Fibroblast of skin of back (primary cell): Measurements from ENCODE around the gene APEX1. TPM values are rescaled to one million over a fixed set of nuclear protein-coding genes. Genes with fewer than 3 reads are reported as not detected.

Experiments used
- DNase-seq: peaks from one replicate; pipeline ENCODE4 v3.0.0-alpha.2; 2013
- polyA plus RNA-seq, 2 experiments: library from polyadenylated mRNA; unstranded; fragments of 120-200 nt; gene quantifications; one replicate each; pipeline ENCODE4 v1.2.1, GENCODE V29; 2013; ENCODE audit not compliant: insufficient read length in 2 of 2

The APEX1 gene
- polyA plus RNA-seq (2013, experiment 1 of 2; ENCODE audit: insufficient read length): 156 TPM
- polyA plus RNA-seq (2013, experiment 2 of 2; ENCODE audit: insufficient read length): 140 TPM

DNA sequence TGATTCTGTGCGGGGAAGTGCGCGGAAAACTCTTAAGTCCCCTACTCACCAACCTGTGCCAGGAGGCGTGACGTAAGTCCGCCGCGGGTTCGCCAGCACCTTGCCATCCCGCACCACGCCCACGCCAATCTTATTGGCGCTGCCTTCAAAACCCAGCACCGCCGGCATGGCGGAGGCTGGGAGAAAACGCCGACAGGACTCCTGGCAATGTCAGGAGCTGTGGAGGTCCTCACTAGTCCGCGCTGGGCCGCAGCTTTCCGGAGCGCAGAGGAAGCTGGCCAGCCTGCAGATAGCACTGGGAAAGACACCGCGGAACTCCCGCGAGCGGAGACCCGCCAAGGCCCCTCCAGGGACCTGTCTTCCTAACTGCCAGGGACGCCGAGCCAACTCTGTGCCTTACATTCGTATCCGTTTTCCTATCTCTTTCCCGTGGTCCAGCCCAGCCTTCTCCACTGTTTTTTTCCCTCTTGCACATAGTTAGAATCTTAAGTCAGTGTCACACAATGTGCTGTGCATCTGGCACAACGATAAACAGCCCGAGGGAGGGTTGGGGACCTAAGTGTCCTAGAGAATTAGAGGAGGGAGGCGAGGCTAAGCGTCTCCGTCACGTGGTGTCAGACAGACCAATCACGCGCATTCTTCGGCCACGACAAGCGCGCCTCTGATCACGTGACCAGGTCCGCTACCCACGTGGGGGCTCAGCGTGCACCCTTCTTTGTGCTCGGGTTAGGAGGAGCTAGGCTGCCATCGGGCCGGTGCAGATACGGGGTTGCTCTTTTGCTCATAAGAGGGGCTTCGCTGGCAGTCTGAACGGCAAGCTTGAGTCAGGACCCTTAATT is at the start of gene APEX1, which contains the start of gene OSGEP:
TSS of gene APEX1 (plus strand) at position 711 of the 839 bp plus-strand sequence. CDS start 420 bp downstream, outside the sequence.
TSS of gene OSGEP (minus strand) at position 297 of the 839 bp plus-strand sequence. CDS start at position 168, 129 bp downstream.
- peak; percentile 98 for DNase-seq

DNA sequence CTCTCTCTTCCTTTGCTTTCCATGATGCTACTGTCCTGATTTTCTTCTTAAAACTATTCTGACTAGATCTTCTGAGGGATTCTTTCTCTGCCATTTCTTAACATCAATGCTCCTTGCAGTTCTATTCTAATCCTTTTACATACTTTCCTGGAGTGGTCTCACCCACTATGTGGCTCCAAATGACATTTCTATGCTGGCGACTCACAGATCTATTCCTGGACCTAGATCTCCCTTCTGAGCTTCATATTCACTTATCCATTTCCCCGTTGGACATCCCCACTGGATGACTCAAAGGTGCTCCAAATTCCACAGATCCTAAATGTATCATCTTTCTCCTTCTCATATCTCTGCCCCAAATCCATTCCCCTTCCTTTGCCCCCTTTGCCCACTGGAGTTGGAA is 45.8 kb upstream of the APEX1 start:
- DNase-seq: peak; percentile 87

DNA sequence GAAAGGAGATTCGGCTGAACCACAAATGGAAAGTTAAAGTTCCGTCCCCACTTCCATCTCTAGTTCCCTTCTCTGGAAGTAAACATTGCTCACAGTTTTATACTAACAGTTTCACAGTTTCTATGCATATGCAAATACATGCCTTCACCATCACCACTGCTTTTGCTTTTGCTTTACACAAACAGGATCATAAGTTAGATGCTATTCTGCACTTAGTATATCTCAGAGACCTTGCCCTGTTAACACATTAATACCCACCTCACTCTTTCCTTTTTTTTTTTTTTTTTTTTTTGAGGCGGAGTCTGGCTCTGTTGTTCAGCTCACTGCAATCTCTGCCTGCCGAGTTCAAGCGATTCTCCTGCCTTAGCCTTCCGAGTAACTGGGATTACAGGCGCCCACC is 42.6 kb upstream of the APEX1 start:
- peak; percentile 7 for DNase-seq

DNA sequence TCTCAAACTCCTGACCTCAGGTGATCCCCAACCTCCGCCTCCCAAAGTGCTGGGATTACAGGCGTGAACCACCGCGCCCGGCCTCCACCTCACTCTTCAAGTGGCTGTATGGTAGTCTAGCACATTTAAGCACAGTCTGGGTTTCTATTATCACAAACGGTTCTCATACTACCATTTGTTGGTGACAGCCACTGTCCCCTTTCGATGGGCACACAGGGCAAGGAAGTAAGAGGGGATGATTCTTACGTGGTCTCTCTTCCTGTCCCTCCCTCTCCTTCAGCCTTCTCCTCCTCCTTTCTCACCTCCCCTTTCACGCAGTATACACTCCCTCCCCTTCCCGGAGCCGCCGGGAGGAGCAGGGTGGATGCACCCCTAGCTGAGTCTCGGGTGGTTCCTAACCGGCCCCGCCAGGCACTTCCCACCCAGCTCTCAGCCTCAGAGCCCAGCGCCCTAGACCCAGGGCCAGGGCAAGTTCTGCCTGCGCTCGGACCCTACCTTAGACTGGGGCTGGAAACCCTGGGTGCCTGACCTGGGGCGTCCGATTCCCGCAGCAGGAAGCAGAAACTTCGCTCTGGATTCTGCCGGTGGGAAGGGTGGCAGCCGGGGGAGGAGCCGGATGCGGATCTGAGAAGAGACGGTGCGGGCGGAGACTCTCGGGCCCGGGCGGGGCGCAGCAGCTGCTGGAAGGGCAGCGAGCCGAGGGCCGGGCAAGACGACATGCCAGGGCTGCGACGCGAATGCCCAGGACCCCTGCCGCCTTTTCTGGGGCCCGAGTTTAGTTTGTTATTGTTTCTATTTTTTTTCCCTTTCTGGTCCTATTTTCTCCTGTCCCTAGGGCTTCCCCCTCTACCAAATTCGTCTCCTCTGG is 41.9 kb upstream of the APEX1 start, which contains the start of gene TEP1:
TSS of gene TEP1 (minus strand) at position 626 of the 868 bp plus-strand sequence. CDS start 5,062 bp downstream, outside the sequence.
- DNase-seq: peak; percentile 86

DNA sequence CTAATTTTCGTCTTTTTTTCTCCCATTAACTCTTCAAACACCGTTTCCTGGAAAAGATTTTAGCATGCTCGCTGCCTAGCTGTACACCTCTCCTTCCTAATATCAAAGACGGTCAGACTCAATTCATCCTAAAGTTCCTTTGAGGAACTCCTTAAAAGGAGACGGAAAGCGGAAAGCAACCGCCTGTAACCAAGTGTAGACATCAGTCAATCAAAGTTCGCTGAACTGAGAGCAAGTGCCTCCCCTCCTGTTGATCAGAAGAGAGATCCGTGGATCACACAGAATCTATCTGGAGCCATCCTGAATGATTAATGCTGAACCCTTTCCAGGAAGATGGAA is 41.3 kb upstream of the APEX1 start:
- DNase-seq: peak; percentile 5

DNA sequence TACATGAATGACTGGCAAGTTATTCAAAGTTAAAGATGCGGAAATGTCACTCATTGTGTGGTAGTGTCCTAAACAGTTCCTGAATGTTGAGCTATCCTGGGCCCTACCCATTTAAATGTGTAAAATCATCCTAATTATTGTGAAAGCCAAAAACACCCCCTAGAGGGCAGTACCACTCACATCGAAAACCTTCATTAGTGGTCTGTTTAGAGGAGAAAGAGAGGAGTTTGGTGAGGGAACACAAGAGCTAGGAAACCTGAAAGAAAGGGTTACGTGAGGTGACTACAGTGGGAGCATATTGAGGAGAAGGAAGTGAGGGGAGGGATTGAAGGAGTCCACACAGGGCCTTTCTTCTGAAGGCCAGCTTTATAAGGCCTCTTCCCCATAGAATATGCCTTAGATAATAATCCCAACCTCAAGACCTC is 39.2 kb upstream of the APEX1 start:
- DNase-seq: peak; percentile 62

DNA sequence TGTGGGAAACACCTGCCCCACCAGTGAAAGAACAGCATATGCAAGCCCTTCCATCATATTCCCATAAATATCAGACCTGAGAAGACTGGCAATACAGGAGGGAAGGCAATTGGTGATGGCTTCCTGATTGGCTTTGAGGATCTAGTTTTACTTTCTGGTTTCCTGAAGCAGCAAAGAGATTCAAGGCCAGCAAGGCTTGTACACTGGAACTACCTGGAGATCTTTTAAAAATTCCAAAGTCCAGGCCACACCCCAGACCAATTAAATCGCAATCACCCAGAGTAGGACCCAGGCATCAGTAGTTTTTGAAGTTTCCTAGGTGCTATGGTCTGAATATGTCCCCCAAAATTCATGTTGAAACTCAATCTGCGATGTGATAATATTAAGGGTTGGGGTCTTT is 38.8 kb upstream of the APEX1 start:
- no peak for DNase-seq

DNA sequence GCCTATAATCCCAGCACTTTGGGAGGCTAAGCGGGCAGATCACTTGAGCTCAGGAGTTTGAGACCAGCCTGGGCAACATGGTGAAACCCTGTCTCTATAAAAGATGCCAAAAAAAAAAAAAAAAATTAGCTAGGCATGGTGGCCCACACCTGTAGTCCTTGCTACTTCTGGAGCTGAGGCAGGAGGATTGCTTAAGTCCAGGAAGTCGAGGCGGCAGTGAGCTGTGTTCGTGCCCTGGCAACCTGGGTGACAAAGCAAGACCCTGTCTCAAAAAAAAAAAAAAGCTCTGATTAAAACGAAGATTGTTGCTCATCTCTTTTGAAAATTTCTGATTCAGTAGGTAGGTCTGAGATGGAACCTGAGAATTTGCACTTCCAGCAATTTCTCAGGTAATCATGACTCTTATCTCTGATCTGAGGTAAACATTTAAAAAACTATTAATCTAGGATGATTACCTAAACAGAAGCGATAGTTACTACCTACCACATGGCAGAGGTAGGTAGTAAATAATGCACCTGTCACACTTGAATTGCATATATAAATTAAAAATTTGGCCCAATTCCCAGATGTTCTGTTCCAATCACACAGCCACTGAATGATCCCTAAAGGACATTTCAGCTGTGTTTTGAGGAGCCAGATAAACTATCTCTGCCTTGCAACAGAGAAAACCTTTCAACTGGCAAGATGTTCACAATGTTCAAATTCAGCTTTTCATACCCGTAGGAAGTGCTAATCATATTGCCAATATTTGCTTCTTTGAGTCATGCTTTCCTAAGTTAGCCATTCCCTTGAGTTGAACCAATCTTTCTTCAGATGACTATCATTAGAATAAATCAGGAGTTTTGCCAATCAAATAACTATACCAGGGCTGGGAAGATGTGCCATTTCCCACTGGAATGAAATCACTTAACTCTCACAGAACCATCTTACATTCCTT is 37.5 kb upstream of the APEX1 start:
- DNase-seq: no peak

DNA sequence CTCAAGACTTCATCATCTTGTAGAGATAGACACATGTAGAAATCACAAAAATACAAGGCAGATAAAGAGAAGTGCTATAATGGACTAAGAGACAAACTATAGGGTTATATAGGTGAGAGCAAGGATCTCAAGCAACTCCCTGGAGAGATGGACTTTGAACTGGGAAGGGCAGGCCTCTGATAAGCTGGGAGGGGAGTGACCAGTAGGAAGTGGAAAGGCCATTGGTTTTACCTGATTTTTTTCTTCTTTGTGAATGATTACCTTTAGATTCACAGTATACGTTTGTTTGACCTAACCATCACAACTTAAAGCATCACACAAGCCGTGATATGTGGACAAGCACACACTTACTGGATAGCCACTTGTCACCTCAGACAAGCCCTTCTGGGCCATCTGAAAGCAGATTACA is 36.5 kb upstream of the APEX1 start:
- no peak for DNase-seq

DNA sequence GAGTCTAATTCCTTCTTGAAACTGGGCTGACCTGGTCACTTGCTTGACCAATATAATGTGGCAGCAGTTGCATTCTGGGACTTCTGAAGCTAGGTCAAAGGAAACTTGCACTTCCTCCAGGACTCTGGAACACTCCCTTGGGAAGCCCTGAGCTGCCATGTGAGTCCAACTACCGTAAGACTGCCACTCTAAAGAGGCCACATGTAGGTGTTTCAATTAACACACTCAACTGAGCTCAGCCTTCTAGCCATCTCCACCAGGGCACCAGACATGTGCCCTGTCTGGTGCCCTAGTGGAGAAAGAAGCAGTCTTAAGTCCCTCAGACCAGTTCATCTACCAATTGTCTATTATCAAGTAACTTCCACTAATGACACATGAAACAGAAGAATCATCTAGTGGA is 35.6 kb upstream of the APEX1 start:
- DNase-seq: no peak

DNA sequence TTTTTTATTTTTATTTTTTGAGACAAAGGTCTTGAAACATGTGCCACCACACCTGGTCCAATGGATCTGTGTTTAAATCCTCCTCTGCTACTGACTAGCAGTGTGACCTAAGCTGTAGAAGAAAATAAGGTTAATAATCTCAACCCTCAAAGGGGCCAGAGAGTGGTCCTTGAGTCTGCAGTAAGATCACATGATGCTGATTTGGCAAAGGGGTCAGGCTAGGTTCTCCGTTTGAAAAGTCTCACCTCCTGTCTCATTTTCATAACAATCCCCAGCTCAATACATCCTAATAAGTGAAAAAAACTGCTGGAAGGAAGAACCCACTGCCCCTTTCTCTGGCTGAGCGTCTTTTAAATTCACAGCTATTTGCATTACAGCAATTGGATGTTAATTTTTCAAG is 33.8 kb upstream of the APEX1 start:
- no peak for DNase-seq

DNA sequence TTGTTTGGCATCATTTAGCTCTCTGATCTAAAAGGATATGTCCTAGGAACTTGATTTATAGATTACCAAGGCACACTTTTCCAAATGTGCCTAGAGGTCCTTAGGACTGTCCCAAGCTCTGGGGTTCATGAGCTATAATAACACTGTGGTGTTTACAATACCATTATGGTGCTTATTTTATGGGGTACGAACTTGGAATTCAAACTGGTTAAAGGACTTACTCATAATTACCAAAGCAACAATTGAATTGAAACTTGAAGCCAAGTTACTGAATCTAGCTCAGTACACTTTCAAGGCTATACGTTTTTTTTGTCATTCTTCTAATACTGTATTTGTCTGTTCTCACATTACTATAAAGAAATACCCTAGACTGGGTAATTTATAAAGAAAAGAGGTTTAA is 32.1 kb upstream of the APEX1 start:
- DNase-seq: no peak

DNA sequence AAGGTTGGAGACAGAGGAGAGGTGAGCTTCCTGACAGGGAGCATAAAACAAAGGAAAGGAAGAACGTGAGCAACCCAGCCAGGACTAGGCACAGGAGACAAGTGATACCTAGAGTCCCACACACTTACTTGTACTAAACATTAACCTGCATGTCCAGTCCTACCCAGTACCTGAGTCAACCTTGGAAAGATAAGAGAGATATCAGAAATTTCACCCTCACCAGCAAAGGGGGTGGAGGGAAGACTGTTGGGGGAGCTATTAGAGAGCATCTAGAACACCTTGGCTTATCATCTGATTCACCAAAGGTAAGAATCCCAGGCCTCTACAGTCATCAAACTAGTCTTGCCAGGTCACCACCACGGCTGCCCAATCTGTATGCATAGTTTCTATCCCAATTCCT is 30.2 kb upstream of the APEX1 start:
- no peak for DNase-seq

DNA sequence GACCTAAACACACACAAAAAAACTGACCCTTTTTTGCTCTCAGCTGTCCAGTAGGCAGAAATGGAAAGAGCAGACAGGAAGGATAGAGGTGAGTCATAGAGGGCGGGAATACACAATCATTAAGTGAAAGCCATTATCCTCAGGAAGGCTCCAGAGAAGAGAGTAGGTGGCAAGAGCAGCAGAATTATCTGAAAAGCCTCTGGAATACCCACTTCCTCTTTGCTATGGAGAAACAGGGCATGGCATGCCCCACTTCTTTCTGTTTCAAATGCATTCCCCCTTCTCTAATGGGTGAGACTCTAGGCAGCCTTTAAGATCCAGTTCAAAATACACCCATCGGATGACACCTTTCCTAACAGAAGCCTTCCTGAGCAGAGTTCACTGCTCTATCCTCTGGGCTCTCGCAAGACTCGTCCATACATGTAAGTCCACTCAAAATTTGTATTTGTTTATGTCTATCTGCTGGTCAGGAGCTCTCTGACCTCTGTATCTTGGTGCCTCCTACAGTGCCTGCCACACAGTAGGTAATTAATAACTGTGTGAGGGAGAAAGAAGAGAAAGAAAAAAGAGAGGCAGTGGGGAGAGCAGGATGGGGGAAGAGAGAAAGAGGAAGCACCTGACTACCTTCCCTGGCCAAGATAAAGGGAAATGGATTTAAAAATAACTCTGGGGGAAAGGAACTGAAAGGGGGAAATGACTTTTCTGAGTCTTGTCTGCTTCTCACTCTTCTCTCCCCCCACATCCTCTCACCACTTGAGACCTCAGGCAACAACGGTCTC is 27.6 kb upstream of the APEX1 start:
- DNase-seq: peak; percentile 59

DNA sequence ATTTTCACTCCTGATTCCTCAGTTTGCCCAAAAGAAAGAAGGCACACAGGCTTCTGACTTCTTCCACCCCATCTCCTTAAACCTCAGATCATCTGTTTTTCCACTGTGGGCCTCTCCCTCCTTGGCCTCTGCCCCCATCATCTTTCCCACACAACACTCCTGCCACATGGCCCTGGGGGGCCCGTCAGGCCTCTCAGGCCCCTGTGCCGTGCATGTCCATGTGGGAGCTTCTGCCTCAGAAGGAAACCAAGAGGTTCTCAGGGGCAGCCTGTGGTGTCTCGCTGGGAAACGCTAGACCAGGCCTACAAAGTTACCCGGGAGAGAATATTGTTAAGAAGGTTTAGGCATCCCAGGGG is 27.0 kb upstream of the APEX1 start:
- no peak for DNase-seq

DNA sequence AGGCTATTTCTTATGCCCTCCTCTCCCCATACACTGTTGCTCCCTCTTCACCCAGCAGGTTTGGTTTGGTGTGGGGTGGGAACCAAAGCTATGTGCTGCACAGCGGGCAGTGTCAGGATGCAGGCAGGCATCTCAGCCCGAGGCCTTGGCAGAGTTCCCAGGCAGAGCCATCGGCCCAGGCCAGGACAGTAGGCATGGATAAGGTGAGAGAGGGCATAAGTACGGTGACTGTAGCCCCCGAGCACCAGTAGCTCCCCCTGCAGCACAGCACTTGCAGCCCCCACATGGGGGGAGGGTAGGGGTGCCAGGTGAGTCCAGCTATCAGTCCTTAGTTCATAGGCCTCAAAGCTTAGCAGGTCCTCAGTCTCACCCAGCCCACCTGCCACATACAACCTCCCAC is 26.2 kb upstream of the APEX1 start:
- no peak for DNase-seq

DNA sequence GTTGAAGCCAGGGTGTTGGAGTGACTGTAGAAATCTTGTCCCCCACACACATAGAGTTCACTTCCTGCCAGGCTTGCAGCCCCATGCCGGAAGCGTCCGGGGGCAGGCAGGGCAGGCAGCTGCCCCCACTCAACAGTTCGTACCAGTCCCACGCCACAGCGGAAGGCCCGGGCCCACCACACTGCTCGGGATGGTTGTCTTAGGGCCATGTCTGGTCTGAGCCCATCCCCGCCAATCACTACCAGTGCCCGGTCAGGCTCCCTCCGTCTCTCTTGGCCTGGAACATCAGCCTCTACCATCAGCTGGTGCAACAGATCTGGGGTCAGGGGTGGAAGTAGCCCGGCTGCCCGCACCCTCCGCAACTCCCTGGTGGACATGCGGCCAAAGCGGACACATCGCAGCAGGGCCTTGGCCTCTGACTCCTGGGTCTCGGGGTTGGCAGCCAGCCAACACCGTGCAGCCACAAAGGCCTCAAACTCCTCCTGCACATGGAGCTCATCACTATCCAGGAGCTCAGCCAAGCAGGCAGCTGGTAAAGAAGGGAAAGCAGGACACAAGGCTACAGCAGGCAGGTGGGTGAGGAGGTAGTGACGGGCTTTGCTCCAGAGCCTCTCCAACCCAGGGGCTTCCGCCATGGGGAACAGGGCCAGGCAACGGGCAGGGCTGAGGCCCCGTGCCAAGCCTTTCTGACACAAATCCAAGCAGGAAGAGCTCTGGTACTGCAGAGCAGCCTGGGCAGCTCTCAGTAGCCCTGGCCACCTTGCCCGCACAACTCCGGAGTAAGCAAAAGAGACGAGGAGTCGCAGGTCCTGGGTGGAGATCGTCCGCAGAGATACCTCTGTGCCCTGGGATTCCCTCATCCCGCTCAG is 25.0 kb upstream of the APEX1 start:
- DNase-seq: no peak

DNA sequence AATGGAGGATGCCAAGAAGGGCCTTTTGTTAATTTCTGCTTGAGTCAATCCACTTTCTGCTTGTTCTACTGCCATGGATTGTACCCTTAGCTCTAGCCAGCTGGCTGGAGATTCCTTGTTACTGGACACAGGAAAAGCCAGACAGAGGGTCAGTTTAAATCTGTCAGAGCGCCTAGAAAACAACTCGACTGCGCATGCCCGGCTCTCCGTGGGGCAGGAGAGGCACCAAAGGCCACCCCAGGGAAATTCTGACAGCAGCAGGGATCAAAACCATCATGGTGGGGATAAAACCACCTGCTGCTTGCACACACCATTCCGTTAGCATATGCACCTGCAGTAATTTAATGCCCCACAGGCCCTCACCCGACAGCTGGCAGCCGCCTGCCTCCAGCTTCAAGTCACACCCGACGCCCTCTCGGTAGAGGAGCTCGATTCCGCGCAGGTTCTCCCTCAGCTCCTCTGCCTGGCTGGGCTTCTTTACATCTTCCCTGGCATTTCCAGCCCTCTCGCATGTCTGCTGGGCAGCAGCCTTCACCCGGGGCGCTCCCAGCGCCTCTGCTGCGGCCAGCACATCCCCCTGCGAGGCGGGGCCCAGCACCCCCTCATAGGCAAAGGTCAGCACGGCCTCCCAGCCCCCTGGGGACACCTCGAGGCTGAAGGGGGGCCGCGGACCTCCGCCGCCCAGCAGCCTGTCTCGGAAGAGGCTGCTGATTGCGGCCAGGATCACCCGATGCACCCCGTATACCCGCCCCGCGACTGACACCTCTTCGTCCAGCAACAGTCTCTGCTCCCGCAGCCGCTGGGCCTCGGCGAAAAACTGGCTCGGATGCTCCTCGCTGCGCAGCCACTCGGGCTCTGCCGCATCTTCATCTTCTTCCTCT is 20.1 kb upstream of the APEX1 start:
- no peak for DNase-seq
